ENCODE data around the gene PRUNE1.

DNA sequence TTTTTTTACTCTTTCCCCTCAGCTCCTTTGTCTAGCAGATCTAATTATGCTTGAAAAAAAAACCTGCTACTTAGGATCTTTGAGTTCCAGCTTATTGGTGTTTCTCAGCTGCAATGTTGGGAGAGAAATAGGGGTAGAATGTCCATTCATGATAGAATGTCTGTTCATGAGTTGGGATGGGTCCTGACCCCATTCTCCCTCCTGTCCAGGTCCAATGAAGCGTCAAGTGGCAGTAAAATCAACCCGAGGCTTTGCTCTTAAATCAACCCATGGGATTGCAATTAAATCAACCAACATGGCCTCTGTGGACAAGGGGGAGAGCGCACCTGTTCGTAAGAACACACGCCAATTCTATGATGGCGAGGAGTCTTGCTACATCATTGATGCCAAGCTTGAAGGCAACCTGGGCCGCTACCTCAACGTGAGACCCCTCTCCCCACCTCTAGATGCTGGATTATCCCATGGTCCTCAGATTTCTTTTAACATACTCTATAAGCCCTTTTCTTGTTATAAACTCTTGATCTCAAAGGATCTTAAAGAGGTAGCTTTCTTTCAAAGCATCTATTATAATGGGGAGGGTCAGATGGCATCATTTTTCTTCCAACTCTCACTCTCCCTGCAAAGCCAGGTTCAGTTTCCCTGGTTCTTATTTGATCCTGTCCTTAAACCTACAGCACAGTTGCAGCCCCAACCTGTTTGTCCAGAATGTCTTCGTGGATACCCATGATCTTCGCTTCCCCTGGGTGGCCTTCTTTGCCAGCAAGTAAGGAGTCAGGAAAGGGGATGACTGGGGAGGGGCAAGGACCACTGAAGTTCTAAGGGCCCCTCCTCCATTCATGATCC, 44.7 kb upstream of the PRUNE1 start:
- TF ChIP-seq POLR2A (IDR thresholded peaks at IDR 0.05) (no peak), CTCF (IDR thresholded peaks at IDR 0.05) (no peak)
